ENCODE results near the gene ACER3. TPM values are rescaled to one million over a fixed set of nuclear protein-coding genes. Genes with fewer than 3 reads are reported as not detected.

Gene ACER3
- polyA plus RNA-seq, 3 donors: 22.9 to 45.4 (median 23.6) TPM

DNA sequence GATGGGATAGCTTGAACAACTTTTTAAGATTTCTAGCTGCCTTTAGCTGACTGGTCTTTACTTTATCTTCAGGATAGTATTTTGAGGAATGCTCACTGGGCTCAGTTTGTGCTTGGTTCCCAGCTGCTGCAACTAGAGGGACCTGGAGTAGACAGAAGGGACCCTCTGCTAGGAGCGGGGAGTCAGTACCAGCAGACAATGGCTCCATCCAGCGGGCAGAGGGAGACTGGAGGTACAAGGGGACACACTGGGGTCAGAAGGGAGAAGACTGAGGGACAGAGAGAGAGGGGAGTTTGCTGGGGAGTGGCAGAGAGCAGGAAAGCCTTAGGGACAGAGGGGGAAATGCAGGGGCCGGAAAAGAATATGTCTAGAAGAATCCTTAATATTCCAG is 22.0 kb upstream of the ACER3 start:
- intact Hi-C loops (cut with micrococcal nuclease): no loop called here
- Histone ChIP-seq H3K4me1 (ENCODE audit: control insufficient read depth in 1 of 2, insufficient read depth in 2 of 2, low read length in 2 of 2) (peaks cover 20 to 25% of the 10 kb centered on the region in 2 donors), H3K9ac (ENCODE audit: insufficient read depth, low read length, poor library complexity, severe bottlenecking) (no peak overlapping the region), H3K36me3 (replicated peaks in 1 of 2; ENCODE audit: control insufficient read depth in 1 of 2, insufficient read depth in 2 of 2, low read length in 2 of 2) (no peaks in the 10 kb centered on the region), H3K79me2 (ENCODE audit: insufficient read depth, low read length) (no peaks in the 10 kb centered on the region), H3K27me3 (ENCODE audit: control insufficient read depth in 2 of 2, insufficient read depth in 2 of 2, low read length in 2 of 2) (no peaks in the 10 kb centered on the region), H2AFZ (ENCODE audit: insufficient read depth, low read depth, low read length, poor library complexity, severe bottlenecking) (no peak overlapping the region), H3K4me2 (replicated peaks; ENCODE audit: extremely low read depth, low read length, poor library complexity, severe bottlenecking) (no peak overlapping the region), H4K20me1 (ENCODE audit: insufficient read depth, low read length) (no peaks in the 10 kb centered on the region), H3K9me3 (replicated peaks in 1 of 2; ENCODE audit: control insufficient read depth in 1 of 2, insufficient read depth in 1 of 2, low read length in 2 of 2) (no peaks in the 10 kb centered on the region), H3K27ac (ENCODE audit: low read depth in 1 of 2, low read length in 2 of 2) (no peak overlapping the region), H3K4me3 (replicated peaks in 1 of 3; ENCODE audit: low read depth in 2 of 3, low read length in 3 of 3) (no peak overlapping the region)
- Mint-ChIP-seq H3K4me1 (peaks cover 21% of the 10 kb centered on the region), H3K27me3 (ENCODE audit: low read depth in 3 of 3) (peaks cover 5 to 8% (median 7%) of the 10 kb centered on the region in 3 donors), H3K9me3 (peaks cover 0 to under 1% (median 0%) of the 10 kb centered on the region in 7 donors), H3K36me3 (no peaks in the 10 kb centered on the region), H3K27ac (no peak overlapping the region), H3K4me3 (no peak overlapping the region)
- 91% methylated on average over 2 of the region's 3 CpGs for WGBS (ENCODE audit: insufficient coverage)
- no peak for DNase-seq
- TF ChIP-seq, protein P1, sequence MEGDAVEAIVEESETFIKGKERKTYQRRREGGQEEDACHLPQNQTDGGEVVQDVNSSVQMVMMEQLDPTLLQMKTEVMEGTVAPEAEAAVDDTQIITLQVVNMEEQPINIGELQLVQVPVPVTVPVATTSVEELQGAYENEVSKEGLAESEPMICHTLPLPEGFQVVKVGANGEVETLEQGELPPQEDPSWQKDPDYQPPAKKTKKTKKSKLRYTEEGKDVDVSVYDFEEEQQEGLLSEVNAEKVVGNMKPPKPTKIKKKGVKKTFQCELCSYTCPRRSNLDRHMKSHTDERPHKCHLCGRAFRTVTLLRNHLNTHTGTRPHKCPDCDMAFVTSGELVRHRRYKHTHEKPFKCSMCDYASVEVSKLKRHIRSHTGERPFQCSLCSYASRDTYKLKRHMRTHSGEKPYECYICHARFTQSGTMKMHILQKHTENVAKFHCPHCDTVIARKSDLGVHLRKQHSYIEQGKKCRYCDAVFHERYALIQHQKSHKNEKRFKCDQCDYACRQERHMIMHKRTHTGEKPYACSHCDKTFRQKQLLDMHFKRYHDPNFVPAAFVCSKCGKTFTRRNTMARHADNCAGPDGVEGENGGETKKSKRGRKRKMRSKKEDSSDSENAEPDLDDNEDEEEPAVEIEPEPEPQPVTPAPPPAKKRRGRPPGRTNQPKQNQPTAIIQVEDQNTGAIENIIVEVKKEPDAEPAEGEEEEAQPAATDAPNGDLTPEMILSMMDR (IDR thresholded peaks at IDR 0.05): no peak

- H3K4me3 Mint-ChIP-seq: no peak overlapping the region
- Histone ChIP-seq H3K4me2 (replicated peaks; ENCODE audit: extremely low read depth, low read length, poor library complexity, severe bottlenecking) (no peak overlapping the region), H3K27ac (ENCODE audit: low read depth in 1 of 2, low read length in 2 of 2) (no peak overlapping the region), H3K79me2 (ENCODE audit: insufficient read depth, low read length) (no peaks in the 10 kb centered on the region), H4K20me1 (ENCODE audit: insufficient read depth, low read length) (no peaks in the 10 kb centered on the region), H3K27me3 (ENCODE audit: control insufficient read depth in 2 of 2, insufficient read depth in 2 of 2, low read length in 2 of 2) (no peaks in the 10 kb centered on the region), H2AFZ (ENCODE audit: insufficient read depth, low read depth, low read length, poor library complexity, severe bottlenecking) (peak overlapping the region; percentile 2), H3K9me3 (replicated peaks in 1 of 2; ENCODE audit: control insufficient read depth in 1 of 2, insufficient read depth in 1 of 2, low read length in 2 of 2) (no peaks in the 10 kb centered on the region), H3K36me3 (replicated peaks in 1 of 2; ENCODE audit: control insufficient read depth in 1 of 2, insufficient read depth in 2 of 2, low read length in 2 of 2) (no peaks in the 10 kb centered on the region), H3K4me3 (replicated peaks in 1 of 3; ENCODE audit: low read depth in 2 of 3, low read length in 3 of 3) (no peak overlapping the region), H3K4me1 (ENCODE audit: control insufficient read depth in 1 of 2, insufficient read depth in 2 of 2, low read length in 2 of 2) (peaks cover 23 to 30% of the 10 kb centered on the region in 2 donors), H3K9ac (ENCODE audit: insufficient read depth, low read length, poor library complexity, severe bottlenecking) (no peak overlapping the region)
- intact Hi-C loops (cut with micrococcal nuclease): no loop called here
- H3K27ac Mint-ChIP-seq: peak overlapping the region in 2 of 7 donors; percentile 34 to 58
- peaks cover 0 to 2% (median 0%) of the 10 kb centered on the region in 7 donors for H3K9me3 Mint-ChIP-seq
- no CpG with 5 or more reads among the region's 1 CpG for WGBS (ENCODE audit: insufficient coverage)
- DNase-seq: peak; percentile 20 to 62 (median 45)
- H3K4me1 Mint-ChIP-seq: peaks cover 24% of the 10 kb centered on the region
- H3K27me3 Mint-ChIP-seq (ENCODE audit: low read depth in 3 of 3): peaks cover 5 to 8% (median 7%) of the 10 kb centered on the region in 3 donors
- H3K36me3 Mint-ChIP-seq: no peaks in the 10 kb centered on the region
- TF ChIP-seq, protein P1 (IDR thresholded peaks at IDR 0.05): no peak
Observed at GRCh38 chr11:76839311-76839710, 21.4 kb upstream of the ACER3 start.

Measured in CD14-positive monocyte (primary cell).